GM23248 (cell line): ENCODE measurements around the gene KCNA10.

ENCODE experiments used
- EZH2 ChIP-seq: fragments of 200-600 bp; sonication (generic); IDR thresholded peaks from 2 replicates; pipeline ENCODE4 v1.6.1; 2018; ENCODE audit warnings: antibody characterized with exemption, mild to moderate bottlenecking; ENCODE audit not compliant: insufficient read depth, poor library complexity, severe bottlenecking
- EZH2phosphoT487 ChIP-seq: fragments of 200-600 bp; sonication (generic); IDR thresholded peaks from 2 replicates; pipeline ENCODE4 v1.6.1; 2018; ENCODE audit warnings: antibody characterized with exemption, moderate library complexity, mild to moderate bottlenecking, low read depth; ENCODE audit not compliant: insufficient read depth

- TF ChIP-seq EZH2phosphoT487, result no peak
- TF ChIP-seq EZH2, result no peak
Observed at GRCh38 chr1:110498270-110498669, 20.7 kb downstream of the KCNA10 start.
